GOT3 (cell line): ENCODE data around the gene NOG.

Source experiments
- DNase-seq: peaks from one replicate; lab custom pipeline; 2025; ENCODE audit warnings: mixed read lengths; lab: John Stamatoyannopoulos, UW

The NOG gene

GRCh38 chr17:56593646-56594319, at the start of gene NOG:
NOG (plus strand) TSS chr17:56593699; CDS start chr17:56594224, 525 bp downstream.
- no peak for DNase-seq

- no peak for DNase-seq
These were observed 48.4 kb upstream of the NOG start for GRCh38 chr17:56545106-56545505.

GRCh38 chr17:56545930-56546329, 47.6 kb upstream of the NOG start:
- DNase-seq = no peak

GRCh38 chr17:56548661-56549060, 44.8 kb upstream of the NOG start:
- no peak for DNase-seq

GRCh38 chr17:56549501-56549900, 44.0 kb upstream of the NOG start:
- DNase-seq = no peak

GRCh38 chr17:56557682-56558081, 35.8 kb upstream of the NOG start:
- no peak for DNase-seq

GRCh38 chr17:56558088-56558487, 35.4 kb upstream of the NOG start:
- DNase-seq = no peak

- no peak for DNase-seq
These were observed 23.3 kb upstream of the NOG start for GRCh38 chr17:56570199-56570598.

- DNase-seq = no peak
These were observed 22.0 kb upstream of the NOG start for GRCh38 chr17:56571456-56571855.

- no peak for DNase-seq
These were observed 16.2 kb upstream of the NOG start for GRCh38 chr17:56577190-56577842.

GRCh38 chr17:56577843-56578204, 15.7 kb upstream of the NOG start:
- DNase-seq = no peak

GRCh38 chr17:56581635-56582627, 11.6 kb upstream of the NOG start:
- DNase-seq = no peak

- DNase-seq = no peak
These were observed 9.7 kb upstream of the NOG start for GRCh38 chr17:56583772-56584171.

- DNase-seq = no peak
These were observed 6.2 kb upstream of the NOG start for GRCh38 chr17:56587298-56587697.

- DNase-seq = no peak
These were observed 913 bp upstream of the NOG start for GRCh38 chr17:56592487-56593085.

- DNase-seq = no peak
These were observed 333 bp upstream of the NOG start for GRCh38 chr17:56593086-56593645.

GRCh38 chr17:56594320-56595107, 1.0 kb downstream of the NOG start:
- no peak for DNase-seq

- no peak for DNase-seq
These were observed 1.6 kb downstream of the NOG start for GRCh38 chr17:56595108-56595418.

- no peak for DNase-seq
These were observed 2.6 kb downstream of the NOG start for GRCh38 chr17:56595831-56596690.
